ENCODE measurements around the gene RPS23. TPM values are rescaled to one million over a fixed set of nuclear protein-coding genes. Genes with fewer than 3 reads are reported as not detected.
"Not testable (repeated sequence)": the region's sequence is repeated elsewhere in the genome, so short reads cannot be mapped to it uniquely, and the experiment has no call there.

The RPS23 gene
- total RNA-seq, 1 experiment from 2014 or later = 2,589 TPM

DNA sequence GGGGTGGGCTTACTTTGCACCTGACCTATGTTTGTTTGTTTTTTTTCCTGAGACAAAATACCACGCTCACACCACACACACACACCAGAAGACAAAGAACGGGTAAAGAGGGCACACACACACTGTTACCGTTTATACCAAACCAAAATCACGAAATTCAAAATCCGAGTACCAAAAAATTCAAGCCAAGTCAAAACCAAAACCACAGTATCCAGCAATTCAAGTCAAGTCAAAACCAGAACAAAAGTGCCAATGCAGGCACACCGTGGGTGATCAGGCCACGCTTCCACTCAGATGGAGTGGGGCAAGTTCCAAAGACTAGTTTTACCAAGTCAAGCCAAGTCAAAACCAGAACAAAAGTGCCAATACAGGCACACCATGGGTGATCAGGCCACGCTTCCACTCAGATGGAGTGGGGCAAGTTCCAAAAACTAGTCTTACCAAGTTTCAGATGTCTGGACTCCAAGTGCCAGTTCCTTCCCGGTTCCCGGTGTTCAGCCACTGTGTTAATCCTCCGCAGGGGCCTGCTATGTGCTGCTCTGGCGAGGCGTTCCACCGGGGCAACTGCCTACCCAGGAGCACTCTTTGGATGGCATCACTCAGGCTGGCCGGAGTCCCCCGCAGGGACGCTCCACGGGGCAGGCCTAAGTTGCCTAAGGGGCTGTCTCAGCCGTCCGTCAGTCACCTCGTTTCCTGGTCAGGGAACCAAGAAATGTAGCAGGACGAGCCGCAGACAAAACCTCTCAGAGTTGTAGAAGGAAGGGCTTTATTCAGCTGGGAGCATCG, 5.4 kb downstream of the RPS23 start:
- CTCF ChIA-PET; H3K4me3 Mint-ChIP-seq; H3K27me3 Mint-ChIP-seq (ENCODE audit: low read depth): not testable (repeated sequence)
- ATAC-seq = peak; percentile 27
- H3K36me3 Mint-ChIP-seq = peaks cover 48% of the 10 kb centered on the region
- 0 out of 2 replicates have a peak, but pooled peaks have one; percentile 8 for TF ChIP-seq ZNF671 (CRISPR knock-in tag; IDR thresholded peaks at IDR 0.05)
- TF ChIP-seq, protein P1, sequence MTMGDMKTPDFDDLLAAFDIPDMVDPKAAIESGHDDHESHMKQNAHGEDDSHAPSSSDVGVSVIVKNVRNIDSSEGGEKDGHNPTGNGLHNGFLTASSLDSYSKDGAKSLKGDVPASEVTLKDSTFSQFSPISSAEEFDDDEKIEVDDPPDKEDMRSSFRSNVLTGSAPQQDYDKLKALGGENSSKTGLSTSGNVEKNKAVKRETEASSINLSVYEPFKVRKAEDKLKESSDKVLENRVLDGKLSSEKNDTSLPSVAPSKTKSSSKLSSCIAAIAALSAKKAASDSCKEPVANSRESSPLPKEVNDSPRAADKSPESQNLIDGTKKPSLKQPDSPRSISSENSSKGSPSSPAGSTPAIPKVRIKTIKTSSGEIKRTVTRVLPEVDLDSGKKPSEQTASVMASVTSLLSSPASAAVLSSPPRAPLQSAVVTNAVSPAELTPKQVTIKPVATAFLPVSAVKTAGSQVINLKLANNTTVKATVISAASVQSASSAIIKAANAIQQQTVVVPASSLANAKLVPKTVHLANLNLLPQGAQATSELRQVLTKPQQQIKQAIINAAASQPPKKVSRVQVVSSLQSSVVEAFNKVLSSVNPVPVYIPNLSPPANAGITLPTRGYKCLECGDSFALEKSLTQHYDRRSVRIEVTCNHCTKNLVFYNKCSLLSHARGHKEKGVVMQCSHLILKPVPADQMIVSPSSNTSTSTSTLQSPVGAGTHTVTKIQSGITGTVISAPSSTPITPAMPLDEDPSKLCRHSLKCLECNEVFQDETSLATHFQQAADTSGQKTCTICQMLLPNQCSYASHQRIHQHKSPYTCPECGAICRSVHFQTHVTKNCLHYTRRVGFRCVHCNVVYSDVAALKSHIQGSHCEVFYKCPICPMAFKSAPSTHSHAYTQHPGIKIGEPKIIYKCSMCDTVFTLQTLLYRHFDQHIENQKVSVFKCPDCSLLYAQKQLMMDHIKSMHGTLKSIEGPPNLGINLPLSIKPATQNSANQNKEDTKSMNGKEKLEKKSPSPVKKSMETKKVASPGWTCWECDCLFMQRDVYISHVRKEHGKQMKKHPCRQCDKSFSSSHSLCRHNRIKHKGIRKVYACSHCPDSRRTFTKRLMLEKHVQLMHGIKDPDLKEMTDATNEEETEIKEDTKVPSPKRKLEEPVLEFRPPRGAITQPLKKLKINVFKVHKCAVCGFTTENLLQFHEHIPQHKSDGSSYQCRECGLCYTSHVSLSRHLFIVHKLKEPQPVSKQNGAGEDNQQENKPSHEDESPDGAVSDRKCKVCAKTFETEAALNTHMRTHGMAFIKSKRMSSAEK (CRISPR knock-in tag; IDR thresholded peaks at IDR 0.05; ENCODE audit: borderline replicate concordance) = peak; percentile 13; the same call in 1 of the 2 replicates
- POLR2A ChIA-PET = interaction anchor here (0.7 kb wide), 1 partner anchor 24 kb away, joined by 3 read pairs; no protein-coding TSS in a partner anchor
- H3K27ac Mint-ChIP-seq = peak overlapping the region; percentile 97
- H3K9me3 Mint-ChIP-seq = peaks cover 12% of the 10 kb centered on the region
- peak; percentile 26 for DNase-seq (ENCODE audit: low spot score)
- peaks cover 55% of the 10 kb centered on the region for H3K4me1 Mint-ChIP-seq

DNA sequence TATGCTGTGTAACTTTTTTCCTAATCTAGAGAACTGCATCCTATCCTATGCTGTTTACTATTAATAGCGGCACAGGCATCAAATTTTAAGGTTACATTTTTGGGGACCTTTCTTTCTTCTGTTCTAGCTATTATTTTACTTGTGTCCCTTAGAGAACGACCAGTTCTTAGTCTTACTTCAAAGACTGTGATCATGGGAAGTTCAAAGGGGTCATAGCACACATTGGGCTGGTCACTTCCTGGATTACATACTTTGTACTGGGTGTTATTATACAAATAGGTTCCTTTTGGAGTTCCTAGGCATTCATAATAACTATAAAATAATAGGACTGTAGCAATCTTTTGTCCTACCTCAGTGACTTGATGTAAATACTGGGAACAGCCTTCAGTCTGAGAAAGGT, 8.8 kb downstream of the RPS23 start:
- peaks cover 30% of the 10 kb centered on the region for H3K4me1 Mint-ChIP-seq
- POLR2A ChIA-PET = not testable (repeated sequence)

DNA sequence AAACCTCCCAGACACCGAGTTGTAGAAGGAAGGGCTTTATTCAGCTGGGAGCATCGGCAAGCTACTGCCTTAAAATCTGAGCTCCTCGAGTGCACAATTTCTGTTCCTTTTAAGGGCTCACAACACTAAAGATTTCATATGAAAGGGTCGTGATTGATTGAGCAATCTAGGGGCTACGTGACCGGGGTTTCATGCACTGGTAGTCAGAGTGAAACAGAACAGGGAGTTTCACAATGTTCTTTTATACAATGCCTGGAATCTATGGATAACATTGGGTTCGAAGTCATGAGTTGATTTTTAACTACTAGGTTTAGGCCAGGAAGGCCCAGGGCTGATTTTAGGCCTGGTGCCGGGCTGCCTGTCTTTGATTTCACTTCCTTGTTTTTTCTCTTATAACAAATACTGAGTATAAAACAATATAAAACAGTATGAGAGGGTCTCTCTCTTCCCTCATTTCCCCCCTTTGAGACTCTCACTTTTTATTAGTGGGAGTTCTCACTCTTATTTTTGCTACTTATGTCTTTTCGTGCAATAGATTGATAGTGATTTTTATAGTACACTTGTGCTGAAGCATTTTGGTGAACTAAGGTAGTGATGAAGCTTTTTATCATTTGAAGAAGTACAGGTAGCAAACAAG, 10.7 kb downstream of the RPS23 start:
- H3K4me1 Mint-ChIP-seq = peaks cover 15% of the 10 kb centered on the region
- H3K4me3 Mint-ChIP-seq; ATAC-seq; H3K27me3 Mint-ChIP-seq (ENCODE audit: low read depth); DNase-seq (ENCODE audit: low spot score); POLR2A ChIA-PET; H3K27ac Mint-ChIP-seq: not testable (repeated sequence)
- CTCF ChIA-PET = interaction anchor here (1.2 kb wide), 1 partner anchor 10 kb away, joined by 3 read pairs; no protein-coding TSS in a partner anchor
- peaks cover 22% of the 10 kb centered on the region for H3K36me3 Mint-ChIP-seq
- peaks cover 24% of the 10 kb centered on the region for H3K9me3 Mint-ChIP-seq

More for the DNA sequence above, 8.8 kb downstream of the RPS23 start:
- peaks cover 26% of the 10 kb centered on the region for H3K36me3 Mint-ChIP-seq
- not testable (repeated sequence) for ATAC-seq; H3K4me3 Mint-ChIP-seq; H3K27ac Mint-ChIP-seq; DNase-seq (ENCODE audit: low spot score); H3K27me3 Mint-ChIP-seq (ENCODE audit: low read depth)
- CTCF ChIA-PET = interaction anchor here (2.7 kb wide), 1 partner anchor 11 kb away, joined by 21 read pairs; no protein-coding TSS in a partner anchor
- peaks cover 24% of the 10 kb centered on the region for H3K9me3 Mint-ChIP-seq

DNA sequence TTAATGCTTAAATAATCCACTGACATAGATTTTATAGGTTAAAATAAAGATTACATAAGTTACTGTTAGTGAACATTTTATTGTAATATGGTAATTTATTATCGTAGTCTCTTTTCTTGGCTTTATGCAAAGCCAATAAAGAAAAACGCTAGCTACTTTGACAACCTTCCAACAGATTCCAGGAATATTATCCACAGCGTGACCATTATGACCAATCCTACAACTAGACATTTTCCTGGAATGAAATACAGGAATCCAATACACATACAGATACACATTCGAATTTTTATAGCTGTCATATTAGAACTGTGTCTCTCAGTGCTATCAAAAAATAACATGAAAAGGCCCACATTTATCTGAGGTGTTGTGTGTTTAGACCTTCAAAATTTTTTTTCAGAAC, 13.1 kb downstream of the RPS23 start:
- no peak for DNase-seq (ENCODE audit: low spot score)
- ChIA-PET CTCF (no interaction called here), POLR2A (no interaction called here)
- Mint-ChIP-seq H3K4me1 (no peaks in the 10 kb centered on the region), H3K36me3 (peaks cover 22% of the 10 kb centered on the region), H3K27ac (no peak overlapping the region), H3K9me3 (peaks cover 24% of the 10 kb centered on the region), H3K4me3 (no peak overlapping the region), H3K27me3 (ENCODE audit: low read depth) (no peaks in the 10 kb centered on the region)
- ATAC-seq = no peak
- TF ChIP-seq ZNF423 (CRISPR knock-in tag; IDR thresholded peaks at IDR 0.05) = no peak
- no peak for TF ChIP-seq CREM (CRISPR knock-in tag; IDR thresholded peaks at IDR 0.05)
- TF ChIP-seq GRHL2 (CRISPR knock-in tag; IDR thresholded peaks at IDR 0.05; ENCODE audit: insufficient replicate concordance, severe bottlenecking) = no peak
- TF ChIP-seq RORB (CRISPR knock-in tag; IDR thresholded peaks at IDR 0.05) = no peak
- TF ChIP-seq GABPB1 (CRISPR knock-in tag; IDR thresholded peaks at IDR 0.05) = no peak
- TF ChIP-seq, protein P2, sequence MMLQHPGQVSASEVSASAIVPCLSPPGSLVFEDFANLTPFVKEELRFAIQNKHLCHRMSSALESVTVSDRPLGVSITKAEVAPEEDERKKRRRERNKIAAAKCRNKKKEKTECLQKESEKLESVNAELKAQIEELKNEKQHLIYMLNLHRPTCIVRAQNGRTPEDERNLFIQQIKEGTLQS (CRISPR knock-in tag; conservative IDR thresholded peaks at IDR 0.05) = no peak
- TF ChIP-seq ZNF263 (CRISPR knock-in tag; IDR thresholded peaks at IDR 0.05; ENCODE audit: low read depth) = no peak
- no peak for TF ChIP-seq ZNF138 (CRISPR knock-in tag; conservative IDR thresholded peaks at IDR 0.05)
- TF ChIP-seq, protein P3, sequence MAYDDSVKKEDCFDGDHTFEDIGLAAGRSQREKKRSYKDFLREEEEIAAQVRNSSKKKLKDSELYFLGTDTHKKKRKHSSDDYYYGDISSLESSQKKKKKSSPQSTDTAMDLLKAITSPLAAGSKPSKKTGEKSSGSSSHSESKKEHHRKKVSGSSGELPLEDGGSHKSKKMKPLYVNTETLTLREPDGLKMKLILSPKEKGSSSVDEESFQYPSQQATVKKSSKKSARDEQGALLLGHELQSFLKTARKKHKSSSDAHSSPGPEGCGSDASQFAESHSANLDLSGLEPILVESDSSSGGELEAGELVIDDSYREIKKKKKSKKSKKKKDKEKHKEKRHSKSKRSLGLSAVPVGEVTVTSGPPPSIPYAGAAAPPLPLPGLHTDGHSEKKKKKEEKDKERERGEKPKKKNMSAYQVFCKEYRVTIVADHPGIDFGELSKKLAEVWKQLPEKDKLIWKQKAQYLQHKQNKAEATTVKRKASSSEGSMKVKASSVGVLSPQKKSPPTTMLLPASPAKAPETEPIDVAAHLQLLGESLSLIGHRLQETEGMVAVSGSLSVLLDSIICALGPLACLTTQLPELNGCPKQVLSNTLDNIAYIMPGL (CRISPR knock-in tag; IDR thresholded peaks at IDR 0.05) = no peak
- TF ChIP-seq, protein P4, sequence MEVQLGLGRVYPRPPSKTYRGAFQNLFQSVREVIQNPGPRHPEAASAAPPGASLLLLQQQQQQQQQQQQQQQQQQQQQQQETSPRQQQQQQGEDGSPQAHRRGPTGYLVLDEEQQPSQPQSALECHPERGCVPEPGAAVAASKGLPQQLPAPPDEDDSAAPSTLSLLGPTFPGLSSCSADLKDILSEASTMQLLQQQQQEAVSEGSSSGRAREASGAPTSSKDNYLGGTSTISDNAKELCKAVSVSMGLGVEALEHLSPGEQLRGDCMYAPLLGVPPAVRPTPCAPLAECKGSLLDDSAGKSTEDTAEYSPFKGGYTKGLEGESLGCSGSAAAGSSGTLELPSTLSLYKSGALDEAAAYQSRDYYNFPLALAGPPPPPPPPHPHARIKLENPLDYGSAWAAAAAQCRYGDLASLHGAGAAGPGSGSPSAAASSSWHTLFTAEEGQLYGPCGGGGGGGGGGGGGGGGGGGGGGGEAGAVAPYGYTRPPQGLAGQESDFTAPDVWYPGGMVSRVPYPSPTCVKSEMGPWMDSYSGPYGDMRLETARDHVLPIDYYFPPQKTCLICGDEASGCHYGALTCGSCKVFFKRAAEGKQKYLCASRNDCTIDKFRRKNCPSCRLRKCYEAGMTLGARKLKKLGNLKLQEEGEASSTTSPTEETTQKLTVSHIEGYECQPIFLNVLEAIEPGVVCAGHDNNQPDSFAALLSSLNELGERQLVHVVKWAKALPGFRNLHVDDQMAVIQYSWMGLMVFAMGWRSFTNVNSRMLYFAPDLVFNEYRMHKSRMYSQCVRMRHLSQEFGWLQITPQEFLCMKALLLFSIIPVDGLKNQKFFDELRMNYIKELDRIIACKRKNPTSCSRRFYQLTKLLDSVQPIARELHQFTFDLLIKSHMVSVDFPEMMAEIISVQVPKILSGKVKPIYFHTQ (CRISPR knock-in tag; IDR thresholded peaks at IDR 0.05) = no peak
- no peak for TF ChIP-seq ZBTB21 (CRISPR knock-in tag; IDR thresholded peaks at IDR 0.05; ENCODE audit: borderline replicate concordance)
- TF ChIP-seq, protein P5, sequence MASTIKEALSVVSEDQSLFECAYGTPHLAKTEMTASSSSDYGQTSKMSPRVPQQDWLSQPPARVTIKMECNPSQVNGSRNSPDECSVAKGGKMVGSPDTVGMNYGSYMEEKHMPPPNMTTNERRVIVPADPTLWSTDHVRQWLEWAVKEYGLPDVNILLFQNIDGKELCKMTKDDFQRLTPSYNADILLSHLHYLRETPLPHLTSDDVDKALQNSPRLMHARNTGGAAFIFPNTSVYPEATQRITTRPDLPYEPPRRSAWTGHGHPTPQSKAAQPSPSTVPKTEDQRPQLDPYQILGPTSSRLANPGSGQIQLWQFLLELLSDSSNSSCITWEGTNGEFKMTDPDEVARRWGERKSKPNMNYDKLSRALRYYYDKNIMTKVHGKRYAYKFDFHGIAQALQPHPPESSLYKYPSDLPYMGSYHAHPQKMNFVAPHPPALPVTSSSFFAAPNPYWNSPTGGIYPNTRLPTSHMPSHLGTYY (CRISPR knock-in tag; IDR thresholded peaks at IDR 0.05) = no peak

Measured in WTC11 (cell line).